HepG2 (cell line): Measurements from ENCODE around the gene DEGS1. TPM values are rescaled to one million over a fixed set of nuclear protein-coding genes. Genes with fewer than 3 reads are reported as not detected.

Experiments
- ATAD3A ChIP-seq: sonication (generic); formaldehyde crosslinking; IDR thresholded peaks from 2 replicates; pipeline ENCODE4 v1.4.0; 2020; ENCODE audit warnings: missing genetic modification reagents
- ATF2 ChIP-seq: sonication (generic); formaldehyde crosslinking; IDR thresholded peaks from 2 replicates; pipeline ENCODE4 v1.4.0; 2020; ENCODE audit warnings: missing genetic modification reagents
- CREB3 ChIP-seq: sonication (generic); formaldehyde crosslinking; IDR thresholded peaks from 2 replicates; pipeline ENCODE4 v1.5.0; 2020; ENCODE audit warnings: missing genetic modification reagents
- HES4 ChIP-seq: sonication (generic); formaldehyde crosslinking; IDR thresholded peaks from 2 replicates; pipeline ENCODE4 v1.9.0; 2021; ENCODE audit warnings: mild to moderate bottlenecking, missing genetic modification reagents, borderline replicate concordance
- KAT7 ChIP-seq: IDR thresholded peaks from 2 replicates; pipeline ENCODE4 v1.6.1; 2018; ENCODE audit warnings: borderline replicate concordance, missing compliant biosample characterization
- SALL1 ChIP-seq: sonication (generic); formaldehyde crosslinking; IDR thresholded peaks from 2 replicates; pipeline ENCODE4 v1.8.0; 2022; ENCODE audit warnings: mild to moderate bottlenecking, missing genetic modification reagents
- TAF15 ChIP-seq: fragments of 200-400 bp; formaldehyde crosslinking; IDR thresholded peaks from one replicate; pipeline ENCODE4 v1.6.1; 2018; ENCODE audit warnings: mild to moderate bottlenecking, low read depth, low read length; ENCODE audit not compliant: poor library complexity, severe bottlenecking
- TEAD2 ChIP-seq: sonication (generic); formaldehyde crosslinking; IDR thresholded peaks from 2 replicates; pipeline ENCODE4 v1.9.0; 2021; ENCODE audit warnings: missing genetic modification reagents
- TEF ChIP-seq: sonication (generic); formaldehyde crosslinking; IDR thresholded peaks from 2 replicates; pipeline ENCODE4 v1.5.0; 2020; ENCODE audit warnings: missing genetic modification reagents
- THAP9 ChIP-seq: sonication (generic); formaldehyde crosslinking; IDR thresholded peaks from 2 replicates; pipeline ENCODE4; 2020; ENCODE audit warnings: missing genetic modification reagents, mild to moderate bottlenecking, borderline replicate concordance
- ZFP36L1 ChIP-seq: sonication (generic); formaldehyde crosslinking; IDR thresholded peaks from 2 replicates; pipeline ENCODE4 v1.8.0; 2022; ENCODE audit warnings: mild to moderate bottlenecking, missing genetic modification reagents, moderate library complexity
- ZNF230 ChIP-seq: sonication (generic); formaldehyde crosslinking; IDR thresholded peaks from 2 replicates; pipeline ENCODE4 v1.4.0; 2020; ENCODE audit warnings: mild to moderate bottlenecking, missing genetic modification reagents
- ZNF576 ChIP-seq: sonication (generic); formaldehyde crosslinking; IDR thresholded peaks from 2 replicates; pipeline ENCODE4 v1.4.0; 2020; ENCODE audit warnings: mild to moderate bottlenecking, missing genetic modification reagents
- ZNF607 ChIP-seq: sonication (generic); formaldehyde crosslinking; IDR thresholded peaks from 2 replicates; pipeline ENCODE4 v1.5.1; 2020; ENCODE audit warnings: missing genetic modification reagents, mild to moderate bottlenecking, borderline replicate concordance
- ZNF704 ChIP-seq: sonication (generic); formaldehyde crosslinking; IDR thresholded peaks from 2 replicates; pipeline ENCODE4 v1.8.1; 2023; ENCODE audit warnings: mild to moderate bottlenecking, inconsistent platforms, moderate library complexity, missing genetic modification reagents, borderline replicate concordance
- ZNF746 ChIP-seq: sonication (generic); formaldehyde crosslinking; IDR thresholded peaks from 2 replicates; pipeline ENCODE4 v1.8.0; 2022; ENCODE audit warnings: mild to moderate bottlenecking, missing genetic modification reagents
- polyA plus RNA-seq, 8 experiments: library from polyadenylated mRNA; depleted of rRNA in 3 of 8; stranded (reverse) in 7 of 8; unstranded in 1 of 8; fragments of >200 nt; fragmentation: Illumina TruSeq in 4 of 8; extraction: Trizol in 4 of 8; gene quantifications; 2 replicates each; pipeline versions ENCODE4 v1.2.1 to v1.2.3, GENCODE V29; 2011 to 2016; ENCODE audit warnings: low read depth in 4 of 8, missing spikeins in 1 of 8, mixed read lengths in 1 of 8; ENCODE audit not compliant: insufficient read depth in 1 of 8
- total RNA-seq, 5 experiments: library from RNA; depleted of rRNA; stranded (reverse); fragments of >200 nt; fragmentation: Illumina TruSeq; extraction: Trizol; gene quantifications; 2 replicates each; pipeline ENCODE4 v1.2.3, GENCODE V29; 2016; ENCODE audit warnings: low read depth in 1 of 5

DEGS1 gene
- total and polyA plus RNA-seq, 2 of the 13 experiments (the other 11 are each of a cell fraction or from before 2014, with no cell fraction given): 18.1 to 35.9 TPM

GRCh38 chr1:224182866-224183590 lies at the start of gene DEGS1 (continued):
- 0 out of 2 replicates have a peak, but pooled peaks have one; percentile 64 for TF ChIP-seq KAT7 (CRISPR knock-in tag)
- no peak for TF ChIP-seq ZFP36L1 (CRISPR knock-in tag)
- peak; percentile 28; the same call in 1 of the 2 replicates for TF ChIP-seq ZNF746
- no peak for TF ChIP-seq TEF (CRISPR knock-in tag)
- TF ChIP-seq ATF2 (CRISPR knock-in tag): no peak
- peak; percentile 35; the same call in 1 of the 2 replicates for TF ChIP-seq ZNF230 (CRISPR knock-in tag)
- no peak for TF ChIP-seq TEAD2 (CRISPR knock-in tag)
- TF ChIP-seq ATAD3A (CRISPR knock-in tag): no peak
- TF ChIP-seq ZNF704 (CRISPR knock-in tag): no peak
- TF ChIP-seq THAP9 (CRISPR knock-in tag): no peak
- no peak for TF ChIP-seq ZNF607 (CRISPR knock-in tag)
- TF ChIP-seq HES4 (CRISPR knock-in tag): no peak
- TF ChIP-seq SALL1 (CRISPR knock-in tag): peak; percentile 79
- no peak for TF ChIP-seq TAF15
- TF ChIP-seq CREB3 (CRISPR knock-in tag): peak; percentile 86
- TF ChIP-seq ZNF576 (CRISPR knock-in tag): no peak
